Measurements from ENCODE around the gene SYNE1.

The SYNE1 gene

DNA sequence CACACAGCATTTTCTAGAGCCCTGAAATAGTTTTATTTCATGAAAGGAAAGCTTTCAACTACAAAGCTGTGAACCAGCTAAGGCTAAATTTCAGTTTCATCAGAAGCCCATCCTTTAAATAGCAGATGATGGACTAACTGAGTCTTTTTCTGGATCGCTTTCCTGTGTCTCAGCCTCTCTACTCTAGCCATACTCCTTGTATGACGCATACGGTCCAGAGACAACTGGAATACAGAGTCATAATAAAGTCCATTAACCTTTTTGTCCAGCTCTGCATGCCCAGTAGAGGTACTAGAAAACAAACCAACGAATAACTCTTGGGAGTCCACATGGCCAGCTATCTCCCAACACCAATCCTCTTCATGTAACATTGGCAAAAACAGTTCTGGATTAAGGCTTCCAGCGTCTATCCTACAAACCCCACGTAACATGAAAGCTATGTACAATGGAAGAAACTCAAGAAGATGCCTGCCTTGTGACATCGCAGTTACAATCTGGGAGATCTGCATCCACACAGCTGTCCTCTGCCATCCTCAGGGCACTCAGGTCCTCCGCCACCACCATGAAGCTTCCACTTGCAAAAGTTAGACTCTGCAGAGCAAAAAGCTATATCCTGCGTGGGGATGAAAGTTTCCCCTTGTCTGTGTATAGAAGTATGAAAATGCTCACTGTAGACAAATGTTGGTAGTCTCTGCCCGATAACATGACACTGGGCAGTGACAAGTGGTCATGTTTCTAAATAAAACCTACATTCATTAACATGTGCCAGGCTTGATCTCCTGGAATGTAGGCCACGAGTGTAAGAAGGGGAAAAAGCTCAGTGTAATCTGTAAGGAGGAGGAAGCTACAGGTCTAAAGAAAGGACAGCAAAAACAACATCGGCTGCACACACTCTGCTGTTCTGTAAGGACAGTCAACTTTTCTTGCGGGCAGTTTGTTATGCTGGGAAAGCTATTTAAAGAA is 469.2 kb downstream of the SYNE1 start:
- Histone ChIP-seq H3K9me3 (ENCODE audit: control insufficient read depth in 1 of 2, low read length in 2 of 2) (no peaks in the 10 kb centered on the region), H3K4me1 (ENCODE audit: control insufficient read depth in 1 of 2, insufficient read depth in 2 of 2, low read length in 2 of 2) (no peaks in the 10 kb centered on the region), H3K36me3 (ENCODE audit: control insufficient read depth in 1 of 2, insufficient read depth in 2 of 2, low read length in 2 of 2) (peaks cover 0 to 3% of the 10 kb centered on the region in 2 donors), H3K27ac (ENCODE audit: low read depth, low read length) (no peak overlapping the region), H3K4me3 (ENCODE audit: low read depth in 1 of 2, low read length in 2 of 2) (no peak overlapping the region), H3K9ac (ENCODE audit: low read depth in 1 of 2, low read length in 2 of 2) (no peak overlapping the region), H3K27me3 (ENCODE audit: control insufficient read depth in 1 of 2, insufficient read depth in 2 of 2, low read length in 2 of 2) (no peaks in the 10 kb centered on the region)

GRCh38 chr6:152166897-152167296 is 470.3 kb downstream of the SYNE1 start:
- H3K9me3 ChIP-seq (ENCODE audit: control insufficient read depth in 1 of 2, low read length in 2 of 2) = no peaks in the 10 kb centered on the region
- H3K27me3 ChIP-seq (ENCODE audit: control insufficient read depth in 1 of 2, insufficient read depth in 2 of 2, low read length in 2 of 2) = no peaks in the 10 kb centered on the region
- peaks cover 0 to 3% of the 10 kb centered on the region in 2 donors for H3K36me3 ChIP-seq (ENCODE audit: control insufficient read depth in 1 of 2, insufficient read depth in 2 of 2, low read length in 2 of 2)
- no peak overlapping the region for H3K4me3 ChIP-seq (ENCODE audit: low read depth in 1 of 2, low read length in 2 of 2)
- H3K9ac ChIP-seq (ENCODE audit: low read depth in 1 of 2, low read length in 2 of 2) = no peak overlapping the region
- no peaks in the 10 kb centered on the region for H3K4me1 ChIP-seq (ENCODE audit: control insufficient read depth in 1 of 2, insufficient read depth in 2 of 2, low read length in 2 of 2)
- H3K27ac ChIP-seq (ENCODE audit: low read depth, low read length) = no peak overlapping the region

DNA sequence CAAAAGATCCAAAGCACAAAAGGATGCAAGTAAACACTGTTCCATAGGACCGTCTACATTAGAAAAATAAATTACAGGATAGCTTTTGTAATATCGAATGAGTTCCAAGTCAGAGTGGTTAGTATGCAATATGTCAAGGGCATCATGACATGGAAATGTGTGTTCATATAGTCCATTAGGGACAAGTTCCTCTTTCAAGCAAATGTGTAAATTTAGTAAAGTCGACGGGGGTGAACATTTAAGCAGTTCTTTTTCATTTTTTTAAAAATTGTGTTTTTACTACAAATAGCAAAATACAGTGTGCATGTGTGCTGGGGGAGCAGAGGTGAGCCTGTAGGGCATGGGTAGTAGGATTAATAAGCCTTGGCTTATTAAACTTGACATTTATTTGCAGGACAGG is 470.7 kb downstream of the SYNE1 start:
- H3K4me3 ChIP-seq (ENCODE audit: low read depth in 1 of 2, low read length in 2 of 2) = no peak overlapping the region
- no peak overlapping the region for H3K27ac ChIP-seq (ENCODE audit: low read depth, low read length)
- H3K4me1 ChIP-seq (ENCODE audit: control insufficient read depth in 1 of 2, insufficient read depth in 2 of 2, low read length in 2 of 2) = no peaks in the 10 kb centered on the region
- no peaks in the 10 kb centered on the region for H3K27me3 ChIP-seq (ENCODE audit: control insufficient read depth in 1 of 2, insufficient read depth in 2 of 2, low read length in 2 of 2)
- H3K9ac ChIP-seq (ENCODE audit: low read depth in 1 of 2, low read length in 2 of 2) = no peak overlapping the region
- H3K9me3 ChIP-seq (ENCODE audit: control insufficient read depth in 1 of 2, low read length in 2 of 2) = no peaks in the 10 kb centered on the region
- peaks cover 0 to 3% of the 10 kb centered on the region in 2 donors for H3K36me3 ChIP-seq (ENCODE audit: control insufficient read depth in 1 of 2, insufficient read depth in 2 of 2, low read length in 2 of 2)

DNA sequence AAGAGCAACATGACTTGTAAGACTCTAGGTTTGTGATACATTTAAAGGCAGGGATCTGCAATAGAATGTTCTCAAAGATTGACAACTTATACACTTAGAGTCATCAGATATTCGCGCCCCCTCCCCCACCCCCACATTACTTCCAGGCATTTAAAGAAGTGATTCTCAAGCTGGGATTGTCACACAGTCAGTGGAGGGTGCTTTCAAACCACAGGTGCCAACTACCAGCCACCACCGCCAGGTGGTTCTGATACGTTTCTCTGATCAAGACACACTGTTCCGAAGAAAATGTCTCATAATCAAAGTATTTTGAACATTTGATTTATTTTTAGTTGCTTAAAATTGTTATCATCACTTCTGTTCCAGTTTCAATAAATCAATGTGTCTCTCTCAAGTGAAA is 472.2 kb downstream of the SYNE1 start:
- no peaks in the 10 kb centered on the region for H3K27me3 ChIP-seq (ENCODE audit: control insufficient read depth in 1 of 2, insufficient read depth in 2 of 2, low read length in 2 of 2)
- H3K9me3 ChIP-seq (ENCODE audit: control insufficient read depth in 1 of 2, low read length in 2 of 2) = no peaks in the 10 kb centered on the region
- H3K4me3 ChIP-seq (ENCODE audit: low read depth in 1 of 2, low read length in 2 of 2) = no peak overlapping the region
- H3K4me1 ChIP-seq (ENCODE audit: control insufficient read depth in 1 of 2, insufficient read depth in 2 of 2, low read length in 2 of 2) = no peaks in the 10 kb centered on the region
- no peak overlapping the region for H3K9ac ChIP-seq (ENCODE audit: low read depth in 1 of 2, low read length in 2 of 2)
- H3K27ac ChIP-seq (ENCODE audit: low read depth, low read length) = no peak overlapping the region
- peaks cover 2 to 3% of the 10 kb centered on the region in 2 donors for H3K36me3 ChIP-seq (ENCODE audit: control insufficient read depth in 1 of 2, insufficient read depth in 2 of 2, low read length in 2 of 2)

- Histone ChIP-seq H3K27ac (ENCODE audit: low read depth, low read length) (no peak overlapping the region), H3K4me1 (ENCODE audit: control insufficient read depth in 1 of 2, insufficient read depth in 2 of 2, low read length in 2 of 2) (no peaks in the 10 kb centered on the region), H3K9ac (ENCODE audit: low read depth in 1 of 2, low read length in 2 of 2) (no peak overlapping the region), H3K36me3 (ENCODE audit: control insufficient read depth in 1 of 2, insufficient read depth in 2 of 2, low read length in 2 of 2) (peaks cover 2 to 3% of the 10 kb centered on the region in 2 donors), H3K4me3 (ENCODE audit: low read depth in 1 of 2, low read length in 2 of 2) (no peak overlapping the region), H3K27me3 (ENCODE audit: control insufficient read depth in 1 of 2, insufficient read depth in 2 of 2, low read length in 2 of 2) (no peaks in the 10 kb centered on the region), H3K9me3 (ENCODE audit: control insufficient read depth in 1 of 2, low read length in 2 of 2) (no peaks in the 10 kb centered on the region)
Measured at GRCh38 chr6:152161501-152161900, 475.7 kb downstream of the SYNE1 start.

- no peak overlapping the region for H3K4me3 ChIP-seq (ENCODE audit: low read depth in 1 of 2, low read length in 2 of 2)
- H3K27ac ChIP-seq (ENCODE audit: low read depth, low read length) = no peak overlapping the region
- no peaks in the 10 kb centered on the region for H3K4me1 ChIP-seq (ENCODE audit: control insufficient read depth in 1 of 2, insufficient read depth in 2 of 2, low read length in 2 of 2)
- no peaks in the 10 kb centered on the region for H3K27me3 ChIP-seq (ENCODE audit: control insufficient read depth in 1 of 2, insufficient read depth in 2 of 2, low read length in 2 of 2)
- H3K36me3 ChIP-seq (ENCODE audit: control insufficient read depth in 1 of 2, insufficient read depth in 2 of 2, low read length in 2 of 2) = peaks cover 3 to 5% of the 10 kb centered on the region in 2 donors
- no peaks in the 10 kb centered on the region for H3K9me3 ChIP-seq (ENCODE audit: control insufficient read depth in 1 of 2, low read length in 2 of 2)
- no peak overlapping the region for H3K9ac ChIP-seq (ENCODE audit: low read depth in 1 of 2, low read length in 2 of 2)
Measured at GRCh38 chr6:152160346-152160745, 476.8 kb downstream of the SYNE1 start.

- Histone ChIP-seq H3K4me3 (ENCODE audit: low read depth in 1 of 2, low read length in 2 of 2) (no peak overlapping the region), H3K27me3 (ENCODE audit: control insufficient read depth in 1 of 2, insufficient read depth in 2 of 2, low read length in 2 of 2) (no peaks in the 10 kb centered on the region), H3K9me3 (ENCODE audit: control insufficient read depth in 1 of 2, low read length in 2 of 2) (no peaks in the 10 kb centered on the region), H3K36me3 (ENCODE audit: control insufficient read depth in 1 of 2, insufficient read depth in 2 of 2, low read length in 2 of 2) (peaks cover 6 to 15% of the 10 kb centered on the region in 2 donors), H3K4me1 (ENCODE audit: control insufficient read depth in 1 of 2, insufficient read depth in 2 of 2, low read length in 2 of 2) (no peaks in the 10 kb centered on the region), H3K9ac (ENCODE audit: low read depth in 1 of 2, low read length in 2 of 2) (no peak overlapping the region), H3K27ac (ENCODE audit: low read depth, low read length) (no peak overlapping the region)
Measured at GRCh38 chr6:152155792-152156191, 481.4 kb downstream of the SYNE1 start.

GRCh38 chr6:152154559-152155356 is 482.4 kb downstream of the SYNE1 start:
- no peak overlapping the region for H3K9ac ChIP-seq (ENCODE audit: low read depth in 1 of 2, low read length in 2 of 2)
- no peaks in the 10 kb centered on the region for H3K27me3 ChIP-seq (ENCODE audit: control insufficient read depth in 1 of 2, insufficient read depth in 2 of 2, low read length in 2 of 2)
- H3K4me1 ChIP-seq (ENCODE audit: control insufficient read depth in 1 of 2, insufficient read depth in 2 of 2, low read length in 2 of 2) = no peaks in the 10 kb centered on the region
- no peak overlapping the region for H3K4me3 ChIP-seq (ENCODE audit: low read depth in 1 of 2, low read length in 2 of 2)
- H3K9me3 ChIP-seq (ENCODE audit: control insufficient read depth in 1 of 2, low read length in 2 of 2) = no peaks in the 10 kb centered on the region
- H3K36me3 ChIP-seq (ENCODE audit: control insufficient read depth in 1 of 2, insufficient read depth in 2 of 2, low read length in 2 of 2) = peaks cover 6 to 20% of the 10 kb centered on the region in 2 donors
- no peak overlapping the region for H3K27ac ChIP-seq (ENCODE audit: low read depth, low read length)

- no peaks in the 10 kb centered on the region for H3K27me3 ChIP-seq (ENCODE audit: control insufficient read depth in 1 of 2, insufficient read depth in 2 of 2, low read length in 2 of 2)
- H3K27ac ChIP-seq (ENCODE audit: low read depth, low read length) = no peak overlapping the region
- H3K9ac ChIP-seq (ENCODE audit: low read depth in 1 of 2, low read length in 2 of 2) = no peak overlapping the region
- H3K4me3 ChIP-seq (ENCODE audit: low read depth in 1 of 2, low read length in 2 of 2) = no peak overlapping the region
- H3K9me3 ChIP-seq (ENCODE audit: control insufficient read depth in 1 of 2, low read length in 2 of 2) = no peaks in the 10 kb centered on the region
- H3K36me3 ChIP-seq (ENCODE audit: control insufficient read depth in 1 of 2, insufficient read depth in 2 of 2, low read length in 2 of 2) = peaks cover 20 to 39% of the 10 kb centered on the region in 2 donors
- H3K4me1 ChIP-seq (ENCODE audit: control insufficient read depth in 1 of 2, insufficient read depth in 2 of 2, low read length in 2 of 2) = no peaks in the 10 kb centered on the region
Measured at GRCh38 chr6:152151920-152152319, 485.2 kb downstream of the SYNE1 start.

DNA sequence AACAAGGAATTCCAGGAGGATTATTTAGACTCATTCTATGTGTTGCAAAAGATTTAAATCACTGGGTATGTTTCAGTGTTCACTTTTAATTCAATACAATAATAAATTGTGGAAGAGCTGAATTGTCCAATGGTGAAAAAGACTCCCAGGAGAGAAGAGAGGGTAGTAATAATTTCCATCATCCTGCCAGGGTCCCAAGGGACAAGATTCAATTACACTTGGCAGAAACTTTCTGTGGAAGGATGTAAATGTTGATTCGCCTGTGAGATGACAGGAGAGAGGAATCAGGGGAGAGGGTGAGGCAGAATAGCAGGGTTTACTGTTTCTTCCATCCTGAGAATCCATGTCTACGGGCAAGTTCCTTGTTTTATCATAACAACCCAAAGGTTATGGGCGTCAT is 487.0 kb downstream of the SYNE1 start:
- no peak overlapping the region for H3K27ac ChIP-seq (ENCODE audit: low read depth, low read length)

More for the DNA sequence above, 487.0 kb downstream of the SYNE1 start:
- Histone ChIP-seq H3K27me3 (ENCODE audit: control insufficient read depth in 1 of 2, insufficient read depth in 2 of 2, low read length in 2 of 2) (no peaks in the 10 kb centered on the region), H3K4me3 (ENCODE audit: low read depth in 1 of 2, low read length in 2 of 2) (no peak overlapping the region), H3K9ac (ENCODE audit: low read depth in 1 of 2, low read length in 2 of 2) (no peak overlapping the region), H3K9me3 (ENCODE audit: control insufficient read depth in 1 of 2, low read length in 2 of 2) (no peaks in the 10 kb centered on the region), H3K36me3 (ENCODE audit: control insufficient read depth in 1 of 2, insufficient read depth in 2 of 2, low read length in 2 of 2) (peaks cover 20 to 40% of the 10 kb centered on the region in 2 donors), H3K4me1 (ENCODE audit: control insufficient read depth in 1 of 2, insufficient read depth in 2 of 2, low read length in 2 of 2) (no peaks in the 10 kb centered on the region)

All from duodenal mucosa (tissue), 2 donors.